ENCODE measurements around the gene NSUN6.
"Not testable (repeated sequence)": the region's sequence is repeated elsewhere in the genome, so short reads cannot be mapped to it uniquely, and the experiment has no call there.

GRCh38 chr10:18632500-18632899 lies 18.9 kb downstream of the NSUN6 start:
- TF ChIP-seq CTCF (conservative IDR thresholded peaks at IDR 0.05; ENCODE audit: low read length); EZH2phosphoT487 (IDR thresholded peaks at IDR 0.05; ENCODE audit: borderline replicate concordance, low read depth, low read length): not testable (repeated sequence)

All from OCI-LY7 (cell line).